ENCODE measurements around the gene SCARB1. TPM values are rescaled to one million over a fixed set of nuclear protein-coding genes. Genes with fewer than 3 reads are reported as not detected.
A peak's percentile ranks its signal among the peaks of the same experiment; 100 is the strongest.

SCARB1 gene
- total RNA-seq, 2 donors from 2014 or later, result 16.5 to 18.9 TPM

DNA sequence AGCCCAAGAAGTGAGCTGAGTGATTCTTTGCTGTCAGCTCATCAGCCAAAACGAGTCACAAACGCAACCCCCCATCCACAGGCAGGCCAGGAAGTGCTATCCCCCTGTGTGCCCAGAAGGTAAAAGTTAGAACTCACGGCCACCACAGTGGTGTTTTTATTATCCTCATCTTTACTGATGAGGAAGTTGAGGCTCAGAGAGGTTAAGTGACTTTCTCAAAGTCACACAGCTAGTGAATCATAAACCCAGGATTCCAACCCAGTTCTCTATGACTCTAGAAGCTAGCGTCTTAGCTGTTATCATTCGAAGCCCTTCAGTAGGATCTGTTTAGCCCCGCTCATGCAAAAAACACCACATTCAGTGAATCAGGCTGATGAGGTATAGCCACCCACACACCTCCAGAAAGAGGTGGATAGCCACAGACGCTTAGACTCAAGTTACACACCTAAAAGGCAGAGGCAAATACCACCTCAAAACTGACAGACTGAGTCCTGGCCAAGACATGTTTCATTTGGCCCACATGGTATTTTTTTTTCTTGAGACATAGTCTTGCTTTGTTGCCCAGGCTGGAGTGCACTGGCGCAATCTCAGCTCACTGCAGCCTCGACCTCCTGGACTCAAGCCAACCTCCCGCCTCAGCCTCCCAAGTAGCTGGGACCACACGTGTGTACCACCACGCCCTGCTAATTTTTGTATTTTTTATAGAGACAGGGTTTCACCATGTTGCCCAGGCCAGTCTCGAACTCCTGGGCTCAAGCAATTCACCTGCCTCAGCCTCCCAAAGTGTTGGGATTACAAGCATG, 100.7 kb downstream of the SCARB1 start:
- no peak overlapping the region for H3K4me3 ChIP-seq
- TF ChIP-seq, protein P1, sequence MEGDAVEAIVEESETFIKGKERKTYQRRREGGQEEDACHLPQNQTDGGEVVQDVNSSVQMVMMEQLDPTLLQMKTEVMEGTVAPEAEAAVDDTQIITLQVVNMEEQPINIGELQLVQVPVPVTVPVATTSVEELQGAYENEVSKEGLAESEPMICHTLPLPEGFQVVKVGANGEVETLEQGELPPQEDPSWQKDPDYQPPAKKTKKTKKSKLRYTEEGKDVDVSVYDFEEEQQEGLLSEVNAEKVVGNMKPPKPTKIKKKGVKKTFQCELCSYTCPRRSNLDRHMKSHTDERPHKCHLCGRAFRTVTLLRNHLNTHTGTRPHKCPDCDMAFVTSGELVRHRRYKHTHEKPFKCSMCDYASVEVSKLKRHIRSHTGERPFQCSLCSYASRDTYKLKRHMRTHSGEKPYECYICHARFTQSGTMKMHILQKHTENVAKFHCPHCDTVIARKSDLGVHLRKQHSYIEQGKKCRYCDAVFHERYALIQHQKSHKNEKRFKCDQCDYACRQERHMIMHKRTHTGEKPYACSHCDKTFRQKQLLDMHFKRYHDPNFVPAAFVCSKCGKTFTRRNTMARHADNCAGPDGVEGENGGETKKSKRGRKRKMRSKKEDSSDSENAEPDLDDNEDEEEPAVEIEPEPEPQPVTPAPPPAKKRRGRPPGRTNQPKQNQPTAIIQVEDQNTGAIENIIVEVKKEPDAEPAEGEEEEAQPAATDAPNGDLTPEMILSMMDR (IDR thresholded peaks at IDR 0.05), result no peak
- ATAC-seq (no peak), DNase-seq (no peak)
- 69 to 75% methylated on average over 12 to 13 of the region's 13 CpGs for WGBS, 2 donors
- peaks cover 0 to 7% (median 0%) of the 10 kb centered on the region in 3 donors for H3K9me3 ChIP-seq
- H3K4me1 ChIP-seq, result peaks cover 24% of the 10 kb centered on the region
- no peaks in the 10 kb centered on the region for H3K27me3 ChIP-seq
- no peak overlapping the region for H3K27ac ChIP-seq
- no peaks in the 10 kb centered on the region for H3K36me3 ChIP-seq (replicated peaks in 1 of 2; ENCODE audit: insufficient read depth in 1 of 2, low read depth in 2 of 2)
- intact Hi-C loops (cut with DNase I), result no loop called here

DNA sequence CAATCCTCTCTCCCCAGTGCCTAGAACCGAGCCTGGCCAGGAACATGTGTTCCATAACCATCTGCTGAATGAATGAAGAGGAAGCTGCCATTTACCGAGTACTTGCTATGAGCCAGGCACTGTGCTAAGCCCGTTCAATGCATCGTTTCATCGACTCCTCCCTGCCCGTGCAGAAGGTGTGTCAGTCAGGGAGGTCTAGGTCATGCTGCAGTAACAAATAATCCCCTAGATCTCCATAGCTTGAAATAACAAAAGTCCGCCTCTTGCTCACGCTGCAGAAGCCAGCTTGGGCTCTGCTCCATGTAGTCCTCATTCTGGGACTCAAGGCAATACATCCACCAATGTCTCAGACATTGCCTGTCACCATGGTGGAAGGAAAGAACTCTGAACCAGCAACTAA, 101.3 kb downstream of the SCARB1 start:
- no peak for DNase-seq
- Histone ChIP-seq H3K4me1 (peaks cover 24% of the 10 kb centered on the region), H3K27ac (no peak overlapping the region), H3K36me3 (replicated peaks in 1 of 2; ENCODE audit: insufficient read depth in 1 of 2, low read depth in 2 of 2) (no peaks in the 10 kb centered on the region), H3K4me3 (no peak overlapping the region), H3K9me3 (peaks cover 0 to 7% (median 0%) of the 10 kb centered on the region in 3 donors), H3K27me3 (no peaks in the 10 kb centered on the region)
- no peak for TF ChIP-seq POLR2A (IDR thresholded peaks at IDR 0.05)
- TF ChIP-seq, protein P1 (IDR thresholded peaks at IDR 0.05), result no peak
- intact Hi-C loops (cut with DNase I), result no loop called here
- no peak for ATAC-seq
- 82 to 87% methylated on average over 6 to 8 of the region's 8 CpGs for WGBS, 2 donors

DNA sequence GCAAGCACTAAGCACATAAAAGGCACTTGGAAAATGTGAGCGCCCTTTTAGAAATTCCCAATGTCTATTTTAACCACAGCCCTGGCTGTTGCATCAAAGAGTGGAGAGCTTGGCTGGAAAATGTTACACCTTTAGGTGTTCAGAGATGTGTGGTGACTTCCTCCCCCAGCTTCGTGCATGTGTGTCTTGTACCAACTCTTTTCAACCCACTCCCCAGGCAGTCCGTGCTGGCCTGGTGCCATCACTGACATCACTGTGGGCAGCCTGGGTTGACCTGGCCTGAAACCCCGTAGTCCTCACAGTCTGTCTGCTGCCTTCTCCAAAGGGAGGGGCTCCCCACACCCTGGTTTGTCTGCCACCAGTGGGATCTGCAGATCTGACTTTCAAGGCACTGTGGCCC, 101.8 kb downstream of the SCARB1 start:
- TF ChIP-seq POLR2A (IDR thresholded peaks at IDR 0.05), result no peak
- TF ChIP-seq, protein P1 (IDR thresholded peaks at IDR 0.05), result no peak
- ATAC-seq (no peak), DNase-seq (no peak)
- Histone ChIP-seq H3K27me3 (no peaks in the 10 kb centered on the region), H3K9me3 (peaks cover 0 to 7% (median 0%) of the 10 kb centered on the region in 3 donors), H3K36me3 (replicated peaks in 1 of 2; ENCODE audit: insufficient read depth in 1 of 2, low read depth in 2 of 2) (no peaks in the 10 kb centered on the region), H3K27ac (no peak overlapping the region), H3K4me3 (no peak overlapping the region), H3K4me1 (peaks cover 23% of the 10 kb centered on the region)
- 53 to 68% methylated on average over 4 of the region's 4 CpGs for WGBS, 2 donors
- intact Hi-C loops (cut with DNase I), result no loop called here

DNA sequence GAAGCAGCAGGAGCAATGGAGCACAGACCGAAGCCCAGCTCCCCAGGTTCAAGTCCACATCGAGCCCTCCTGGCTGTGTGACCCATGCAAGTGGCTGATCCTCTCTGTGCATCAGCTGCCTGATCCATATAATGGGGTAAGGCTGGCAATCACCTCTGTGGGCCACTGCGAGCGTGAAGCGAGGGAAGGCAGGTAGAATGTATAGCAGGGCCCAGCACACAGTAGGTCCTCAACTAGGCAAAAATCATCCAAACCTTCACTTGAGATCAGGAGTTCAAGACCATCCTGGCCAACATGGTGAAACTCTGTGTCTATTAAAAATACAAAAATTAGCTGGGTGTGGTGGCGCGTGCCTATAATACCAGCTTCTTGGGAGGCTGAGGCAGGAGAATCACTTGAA, 102.6 kb downstream of the SCARB1 start:
- DNase-seq, result no peak
- no peaks in the 10 kb centered on the region for H3K27me3 ChIP-seq
- peaks cover 0 to 7% (median 0%) of the 10 kb centered on the region in 3 donors for H3K9me3 ChIP-seq
- intact Hi-C loops (cut with DNase I), result no loop called here
- no peak for ATAC-seq
- TF ChIP-seq, protein P1 (IDR thresholded peaks at IDR 0.05), result no peak
- no peak for TF ChIP-seq POLR2A (IDR thresholded peaks at IDR 0.05)
- H3K4me1 ChIP-seq, result peaks cover 17% of the 10 kb centered on the region
- no peaks in the 10 kb centered on the region for H3K36me3 ChIP-seq (replicated peaks in 1 of 2; ENCODE audit: insufficient read depth in 1 of 2, low read depth in 2 of 2)
- no peak overlapping the region for H3K4me3 ChIP-seq
- H3K27ac ChIP-seq, result no peak overlapping the region
- 96 to 100% methylated on average over 5 to 7 of the region's 7 CpGs for WGBS, 2 donors

DNA sequence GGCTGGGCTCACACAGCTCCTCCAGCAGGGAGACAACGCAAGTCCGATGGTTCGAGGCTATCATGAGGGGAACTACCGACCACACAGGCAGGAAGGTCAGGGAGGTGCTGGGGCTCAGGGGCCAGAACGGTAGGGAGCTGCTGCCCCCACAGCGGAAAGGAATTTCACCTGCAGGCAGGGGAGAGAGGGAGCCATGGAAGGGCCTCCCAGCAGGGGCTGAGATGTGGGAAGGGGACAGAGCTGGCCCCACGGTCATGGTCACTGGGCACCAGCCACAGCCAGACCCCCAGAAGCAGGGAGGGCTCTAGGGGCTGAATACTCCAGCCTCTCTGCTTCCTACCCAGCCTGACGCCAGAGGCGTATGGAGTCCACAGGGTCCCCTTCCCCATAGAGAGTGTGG, 103.1 kb downstream of the SCARB1 start:
- TF ChIP-seq POLR2A (IDR thresholded peaks at IDR 0.05), result no peak
- TF ChIP-seq, protein P1 (IDR thresholded peaks at IDR 0.05), result no peak
- Histone ChIP-seq H3K27ac (peak overlapping the region in 1 of 4 donors; percentile 51), H3K9me3 (peaks cover 0 to 7% (median 0%) of the 10 kb centered on the region in 3 donors), H3K27me3 (no peaks in the 10 kb centered on the region), H3K36me3 (replicated peaks in 1 of 2; ENCODE audit: insufficient read depth in 1 of 2, low read depth in 2 of 2) (no peaks in the 10 kb centered on the region), H3K4me1 (peaks cover 21% of the 10 kb centered on the region), H3K4me3 (no peak overlapping the region)
- no peak for ATAC-seq
- DNase-seq, result no peak
- intact Hi-C loops (cut with DNase I), result no loop called here
- 58 to 78% methylated on average over 3 to 9 of the region's 9 CpGs for WGBS, 2 donors

All from body of pancreas (tissue), 4 donors.